HL-60 (cell line): ENCODE data around the gene ACOT13.
A peak's percentile ranks its signal among the peaks of the same experiment; 100 is the strongest.
"Not testable (repeated sequence)": the region's sequence is repeated elsewhere in the genome, so short reads cannot be mapped to it uniquely, and the experiment has no call there.

Source experiments
- DNase-seq, 2 experiments: peaks; one replicate each; pipeline ENCODE4 v3.0.0-alpha.2; 2010 to 2020; ENCODE audit warnings: low read depth in 1 of 2, low spot score in 1 of 2
- H3K27ac ChIP-seq: fragments of 250-450 bp; sonication (Bioruptor Pico); replicated peaks from 2 replicates; pipeline ENCODE4 v1.5.1; 2020; ENCODE audit warnings: mild to moderate bottlenecking, moderate library complexity
- H3K27me3 ChIP-seq: fragments of 250-450 bp; sonication (Bioruptor Pico); 2 replicates; pipeline ENCODE4 v1.5.1; 2021; ENCODE audit warnings: mild to moderate bottlenecking, moderate library complexity; ENCODE audit not compliant: insufficient read depth, poor library complexity, severe bottlenecking
- H3K4me3 ChIP-seq: replicated peaks from 2 replicates; pipeline ENCODE4 v1.5.1; 2011; ENCODE audit warnings: mild to moderate bottlenecking, control low read depth, low read length; ENCODE audit not compliant: insufficient read depth
- GABPA ChIP-seq: IDR thresholded peaks from 2 replicates; pipeline ENCODE4 v1.6.1; 2012; ENCODE audit warnings: low read depth
- POLR2AphosphoS5 ChIP-seq: IDR thresholded peaks from 2 replicates; pipeline ENCODE4 v1.6.1; 2012; ENCODE audit warnings: low read depth
- SPI1 ChIP-seq: IDR thresholded peaks from 2 replicates; pipeline ENCODE4 v1.6.1; 2012; ENCODE audit warnings: low read depth, mild to moderate bottlenecking, borderline replicate concordance
- TF ChIP-seq, protein P1 (sequence below): IDR thresholded peaks from 2 replicates; pipeline ENCODE4 v1.6.1; 2012; ENCODE audit warnings: low read depth; ENCODE audit not compliant: insufficient replicate concordance
- TF ChIP-seq, protein P2 (sequence below): IDR thresholded peaks from one replicate; pipeline ENCODE4 v1.5.1; 2011; ENCODE audit warnings: low read length, control low read depth, inconsistent platforms; ENCODE audit not compliant: insufficient read depth

Gene ACOT13

DNA sequence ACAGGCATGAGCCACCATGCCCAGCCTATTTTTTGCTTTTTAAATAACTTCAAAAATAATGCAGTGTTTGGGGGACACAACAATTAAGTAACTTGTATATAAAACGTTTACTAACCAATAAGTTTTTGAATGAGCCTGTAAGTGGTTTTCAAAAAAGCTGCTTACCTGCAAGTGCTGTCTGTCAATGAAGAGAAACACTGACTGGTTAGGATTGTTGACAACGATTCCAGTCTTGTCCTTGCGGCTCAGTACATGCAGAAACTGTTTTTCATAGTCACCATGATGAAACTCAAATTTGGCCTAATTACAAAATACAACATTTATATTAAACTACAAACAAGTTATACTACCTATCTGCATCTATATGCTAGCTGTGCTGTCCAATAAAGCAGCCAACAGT is 41.7 kb downstream of the ACOT13 start:
- no peak overlapping the region for H3K27ac ChIP-seq
- TF ChIP-seq, protein P1, sequence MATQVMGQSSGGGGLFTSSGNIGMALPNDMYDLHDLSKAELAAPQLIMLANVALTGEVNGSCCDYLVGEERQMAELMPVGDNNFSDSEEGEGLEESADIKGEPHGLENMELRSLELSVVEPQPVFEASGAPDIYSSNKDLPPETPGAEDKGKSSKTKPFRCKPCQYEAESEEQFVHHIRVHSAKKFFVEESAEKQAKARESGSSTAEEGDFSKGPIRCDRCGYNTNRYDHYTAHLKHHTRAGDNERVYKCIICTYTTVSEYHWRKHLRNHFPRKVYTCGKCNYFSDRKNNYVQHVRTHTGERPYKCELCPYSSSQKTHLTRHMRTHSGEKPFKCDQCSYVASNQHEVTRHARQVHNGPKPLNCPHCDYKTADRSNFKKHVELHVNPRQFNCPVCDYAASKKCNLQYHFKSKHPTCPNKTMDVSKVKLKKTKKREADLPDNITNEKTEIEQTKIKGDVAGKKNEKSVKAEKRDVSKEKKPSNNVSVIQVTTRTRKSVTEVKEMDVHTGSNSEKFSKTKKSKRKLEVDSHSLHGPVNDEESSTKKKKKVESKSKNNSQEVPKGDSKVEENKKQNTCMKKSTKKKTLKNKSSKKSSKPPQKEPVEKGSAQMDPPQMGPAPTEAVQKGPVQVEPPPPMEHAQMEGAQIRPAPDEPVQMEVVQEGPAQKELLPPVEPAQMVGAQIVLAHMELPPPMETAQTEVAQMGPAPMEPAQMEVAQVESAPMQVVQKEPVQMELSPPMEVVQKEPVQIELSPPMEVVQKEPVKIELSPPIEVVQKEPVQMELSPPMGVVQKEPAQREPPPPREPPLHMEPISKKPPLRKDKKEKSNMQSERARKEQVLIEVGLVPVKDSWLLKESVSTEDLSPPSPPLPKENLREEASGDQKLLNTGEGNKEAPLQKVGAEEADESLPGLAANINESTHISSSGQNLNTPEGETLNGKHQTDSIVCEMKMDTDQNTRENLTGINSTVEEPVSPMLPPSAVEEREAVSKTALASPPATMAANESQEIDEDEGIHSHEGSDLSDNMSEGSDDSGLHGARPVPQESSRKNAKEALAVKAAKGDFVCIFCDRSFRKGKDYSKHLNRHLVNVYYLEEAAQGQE: no peak
- TF ChIP-seq SPI1 (no peak), POLR2AphosphoS5 (no peak), GABPA (no peak)
- TF ChIP-seq, protein P2, sequence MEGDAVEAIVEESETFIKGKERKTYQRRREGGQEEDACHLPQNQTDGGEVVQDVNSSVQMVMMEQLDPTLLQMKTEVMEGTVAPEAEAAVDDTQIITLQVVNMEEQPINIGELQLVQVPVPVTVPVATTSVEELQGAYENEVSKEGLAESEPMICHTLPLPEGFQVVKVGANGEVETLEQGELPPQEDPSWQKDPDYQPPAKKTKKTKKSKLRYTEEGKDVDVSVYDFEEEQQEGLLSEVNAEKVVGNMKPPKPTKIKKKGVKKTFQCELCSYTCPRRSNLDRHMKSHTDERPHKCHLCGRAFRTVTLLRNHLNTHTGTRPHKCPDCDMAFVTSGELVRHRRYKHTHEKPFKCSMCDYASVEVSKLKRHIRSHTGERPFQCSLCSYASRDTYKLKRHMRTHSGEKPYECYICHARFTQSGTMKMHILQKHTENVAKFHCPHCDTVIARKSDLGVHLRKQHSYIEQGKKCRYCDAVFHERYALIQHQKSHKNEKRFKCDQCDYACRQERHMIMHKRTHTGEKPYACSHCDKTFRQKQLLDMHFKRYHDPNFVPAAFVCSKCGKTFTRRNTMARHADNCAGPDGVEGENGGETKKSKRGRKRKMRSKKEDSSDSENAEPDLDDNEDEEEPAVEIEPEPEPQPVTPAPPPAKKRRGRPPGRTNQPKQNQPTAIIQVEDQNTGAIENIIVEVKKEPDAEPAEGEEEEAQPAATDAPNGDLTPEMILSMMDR: no peak
- no peak for DNase-seq
- H3K4me3 ChIP-seq: no peak overlapping the region
- no peaks in the 10 kb centered on the region for H3K27me3 ChIP-seq

- TF ChIP-seq POLR2AphosphoS5 (no peak), SPI1 (no peak), GABPA (no peak)
- TF ChIP-seq, protein P1: no peak
- TF ChIP-seq, protein P2: no peak
- DNase-seq: no peak
- Histone ChIP-seq H3K27ac (no peak overlapping the region), H3K27me3 (no peaks in the 10 kb centered on the region), H3K4me3 (no peak overlapping the region)
Observed at GRCh38 chr6:24709014-24709711, 42.3 kb downstream of the ACOT13 start.

DNA sequence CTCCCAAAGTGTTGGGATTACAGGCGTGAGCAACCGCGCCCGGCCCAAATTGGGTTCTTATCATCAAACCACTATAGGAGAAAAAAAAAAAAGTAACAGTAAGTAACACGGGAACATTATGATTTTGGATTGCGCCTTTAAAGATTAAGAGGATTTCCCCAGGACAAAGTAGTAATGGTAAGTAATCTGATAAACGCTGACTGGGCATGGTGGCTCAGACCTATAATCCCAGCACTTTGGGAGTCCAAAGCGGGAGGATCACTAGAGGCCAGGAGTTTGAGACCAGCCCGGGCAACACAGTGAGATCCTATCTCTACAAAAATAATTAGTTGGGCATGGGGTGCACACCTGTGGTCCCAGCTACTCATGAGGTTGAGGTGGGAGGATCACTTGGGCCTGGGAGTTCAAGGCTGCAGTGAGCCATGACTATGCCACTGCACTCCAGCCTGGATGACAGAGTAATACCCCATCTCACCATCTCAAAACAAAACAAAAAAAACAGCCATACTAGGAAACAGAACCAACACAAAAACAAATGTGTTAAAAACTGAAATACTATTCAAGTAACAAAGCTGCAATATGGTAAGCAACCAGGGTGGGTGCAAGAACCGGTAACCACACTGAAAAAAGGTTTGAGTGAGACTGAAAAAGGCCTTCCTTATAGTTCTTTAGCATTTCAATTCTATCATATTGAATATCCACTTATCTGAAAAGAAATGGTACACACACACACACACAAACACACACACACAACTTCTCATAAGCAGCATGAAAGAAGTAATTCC is 43.8 kb downstream of the ACOT13 start:
- H3K4me3 ChIP-seq: no peak overlapping the region
- DNase-seq: no peak

DNA sequence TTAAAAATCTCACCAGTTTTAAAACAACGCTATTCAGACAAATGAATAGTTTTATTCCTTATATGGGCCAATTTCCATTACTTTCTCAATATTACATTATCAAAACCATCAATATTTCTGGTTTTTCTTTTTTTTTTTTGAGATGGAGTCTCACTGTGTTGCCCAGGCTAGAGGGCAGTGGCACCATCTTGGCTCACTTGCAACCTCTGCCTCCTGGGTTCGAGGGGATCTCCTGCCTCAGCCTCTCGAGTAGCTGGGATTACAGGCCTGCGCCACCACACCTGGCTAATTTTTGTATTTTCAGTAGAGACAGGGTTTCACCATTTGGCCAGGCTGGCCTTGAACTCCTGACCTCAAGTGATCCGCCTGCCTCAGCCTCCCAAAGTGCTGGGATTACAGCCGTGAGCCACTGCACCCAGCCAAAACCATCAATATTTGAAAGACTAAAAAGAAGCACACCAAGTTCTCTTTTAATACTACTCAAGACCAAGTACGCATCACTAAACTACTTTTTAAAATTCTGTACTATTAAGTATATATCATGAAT is 49.8 kb downstream of the ACOT13 start:
- not testable (repeated sequence) for H3K27me3 ChIP-seq, DNase-seq, H3K27ac ChIP-seq
- H3K4me3 ChIP-seq: peak overlapping the region; percentile 83; the same call in 1 of the 2 replicates

More for the DNA sequence above, 43.8 kb downstream of the ACOT13 start:
- TF ChIP-seq, protein P1: no peak
- Histone ChIP-seq H3K27me3 (no peaks in the 10 kb centered on the region), H3K27ac (no peak overlapping the region)
